Astrocyte (in vitro differentiated cells and primary cell): ENCODE data around the gene INSYN2B.

Experiments
- CTCF ChIP-seq: IDR thresholded peaks from 2 replicates; pipeline ENCODE4 v1.5.1; 2011; ENCODE audit warnings: low read depth, mild to moderate bottlenecking, inconsistent platforms, low read length, moderate library complexity; ENCODE audit not compliant: insufficient read depth
- EZH2 ChIP-seq: IDR thresholded peaks from 2 replicates; pipeline ENCODE4 v1.6.1; 2012; ENCODE audit warnings: mild to moderate bottlenecking, low read length, inconsistent platforms; ENCODE audit not compliant: insufficient read depth

DNA sequence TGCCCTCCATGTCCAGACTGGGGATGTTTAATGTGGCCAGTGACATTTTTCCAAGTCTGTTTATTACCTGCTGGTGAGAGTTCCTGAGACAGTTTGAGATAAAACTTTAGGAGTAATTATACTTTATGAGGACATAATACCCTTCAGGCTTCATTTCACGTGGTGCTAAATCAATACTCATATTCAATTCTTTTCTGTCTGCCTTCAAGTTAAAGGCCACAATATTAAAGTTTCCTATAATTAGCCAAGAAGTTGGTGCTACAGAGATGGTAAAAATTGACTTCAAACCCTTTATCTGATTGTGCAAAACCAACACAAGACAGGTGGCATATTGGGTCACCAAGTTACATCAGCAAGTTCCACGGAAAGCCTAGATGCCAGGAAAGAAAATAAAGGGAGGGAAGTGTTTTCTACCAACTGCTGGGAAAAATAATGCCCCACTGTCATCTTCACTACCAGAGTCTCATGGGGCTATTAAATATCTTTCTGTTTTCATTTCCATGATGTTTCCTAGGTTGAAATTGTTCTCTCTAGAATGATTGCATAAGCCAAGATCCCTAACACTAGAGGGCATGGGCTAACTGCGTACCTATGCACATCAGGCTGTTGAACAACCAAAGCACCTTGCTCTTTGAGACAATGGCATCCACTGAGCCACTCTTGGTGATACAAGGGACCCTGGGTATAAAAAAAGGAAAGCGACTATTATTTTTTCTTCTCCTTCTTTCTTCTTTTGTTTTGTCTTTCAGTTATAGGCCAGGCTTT, 68.7 kb downstream of the INSYN2B start:
- TF ChIP-seq EZH2 (no peak), CTCF (no peak)
